GM21390 (cell line): ENCODE results near the gene HTRA1.

Source experiments
- ATAC-seq: cut with Tn5 transposase; IDR thresholded peaks from one replicate; pipeline ENCODE4 v1.9.1; 2021; ENCODE audit not compliant: unreplicated experiment

HTRA1 gene

GRCh38 chr10:122494173-122494820 lies 32.9 kb downstream of the HTRA1 start:
- no peak for ATAC-seq

DNA sequence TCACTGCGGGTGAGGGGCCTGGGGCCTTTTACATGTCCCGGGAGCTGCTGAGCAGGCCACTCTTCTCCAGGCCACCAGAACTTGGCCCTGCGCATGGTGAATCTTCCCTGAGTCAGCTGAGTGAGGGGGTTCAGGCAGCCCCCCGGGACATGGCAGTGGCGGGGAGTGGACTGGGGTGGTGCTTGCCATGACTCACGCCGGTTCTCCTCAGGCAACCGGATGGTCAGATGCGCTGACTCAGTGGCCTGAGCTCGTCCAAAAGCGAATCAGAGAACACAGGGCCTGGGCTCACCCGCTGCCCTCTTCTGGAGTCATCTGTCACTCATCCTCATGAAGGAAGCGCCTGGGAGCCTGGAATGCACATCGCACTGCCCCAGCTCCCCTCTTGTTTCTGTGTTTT lies 33.5 kb downstream of the HTRA1 start:
- no peak for ATAC-seq

DNA sequence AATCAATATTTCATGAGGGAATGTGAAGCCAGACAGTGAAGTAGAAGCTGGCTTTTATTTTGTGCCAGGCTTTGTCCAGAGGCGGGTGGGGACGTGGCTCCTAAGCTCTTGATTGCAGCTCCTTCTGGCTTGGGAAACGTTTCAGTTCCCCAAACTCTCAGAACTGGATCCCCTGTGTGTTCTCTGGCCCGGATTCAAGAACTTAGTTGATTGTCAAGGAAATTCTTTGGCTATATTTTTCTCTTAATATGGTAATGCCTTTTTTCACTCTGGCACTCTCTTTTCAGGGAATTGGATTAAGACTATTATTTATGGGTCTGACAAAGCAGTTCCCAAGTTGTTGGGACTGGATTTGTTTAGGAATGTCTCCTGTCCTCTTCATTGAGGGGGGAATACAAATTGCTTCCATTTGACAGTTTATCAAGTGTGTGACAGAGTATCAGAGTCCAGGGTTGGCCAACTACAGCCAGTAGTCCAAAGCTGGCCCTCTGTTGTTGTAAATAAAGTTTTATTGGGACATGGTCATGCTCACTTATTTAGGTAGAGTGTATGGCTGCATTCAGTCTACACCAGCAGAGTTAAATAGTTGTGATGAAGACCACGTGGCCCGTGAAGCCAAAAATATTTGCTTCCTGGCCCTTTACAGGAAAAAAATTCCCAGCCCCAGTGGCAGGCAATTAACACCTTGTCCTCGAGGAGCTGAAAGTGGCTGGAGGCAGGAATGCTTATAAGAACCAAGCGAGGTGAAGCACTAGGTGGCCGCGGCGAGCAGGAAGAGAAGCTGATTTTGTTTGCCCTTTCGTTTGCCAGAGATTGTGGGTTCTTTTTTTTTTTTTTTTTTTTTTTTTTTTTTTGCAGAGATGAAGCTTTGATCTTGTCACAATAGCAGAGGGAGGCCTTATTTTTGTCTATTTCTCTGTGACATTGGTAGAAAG lies 34.3 kb downstream of the HTRA1 start:
- ATAC-seq, result no peak

- ATAC-seq, result no peak
Observed at GRCh38 chr10:122497241-122497640, 35.9 kb downstream of the HTRA1 start.

GRCh38 chr10:122498521-122498920 lies 37.2 kb downstream of the HTRA1 start:
- ATAC-seq, result no peak

DNA sequence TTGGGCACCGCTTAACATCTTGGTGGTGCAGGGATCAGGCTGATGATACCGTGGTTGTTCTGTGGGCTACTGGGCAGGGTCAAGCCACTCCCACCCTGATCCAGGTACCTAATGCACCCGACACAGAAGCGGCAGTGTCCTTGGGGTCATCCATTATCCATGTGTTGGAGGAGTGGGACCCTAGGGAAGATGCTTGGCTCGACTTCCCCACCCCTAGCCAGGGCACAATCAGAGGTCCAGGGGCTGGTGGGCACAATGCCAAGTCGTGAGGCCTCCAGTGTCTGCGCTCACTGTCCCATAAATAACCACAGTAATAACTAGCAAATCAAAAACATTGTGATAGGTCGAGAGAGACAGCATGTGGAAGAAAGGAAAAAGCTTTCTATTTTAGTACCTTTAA lies 37.7 kb downstream of the HTRA1 start:
- no peak for ATAC-seq

- ATAC-seq, result no peak
Observed at GRCh38 chr10:122499491-122499941, 38.2 kb downstream of the HTRA1 start.

- no peak for ATAC-seq
Observed at GRCh38 chr10:122500194-122500593, 38.8 kb downstream of the HTRA1 start.

GRCh38 chr10:122500726-122501125 lies 39.4 kb downstream of the HTRA1 start:
- no peak for ATAC-seq

DNA sequence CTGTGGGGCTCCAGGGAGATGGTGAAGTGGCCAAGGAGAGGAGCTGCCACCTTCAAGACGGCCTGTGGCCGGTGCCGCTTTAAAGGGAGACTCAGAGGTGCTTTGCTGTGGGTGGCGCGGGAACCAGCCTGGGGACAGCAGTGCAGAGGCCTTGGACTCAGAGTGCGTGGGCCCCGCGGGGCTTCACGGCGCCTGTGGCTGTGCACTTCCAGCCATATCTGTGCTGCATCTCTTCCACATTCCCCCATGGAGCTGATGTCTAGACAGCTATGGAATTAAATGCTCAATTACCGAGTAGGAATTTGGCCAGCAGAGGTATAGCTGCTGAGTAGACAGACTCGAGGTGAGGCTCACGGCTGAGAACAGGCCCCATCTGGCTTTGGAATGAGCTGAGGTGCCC lies 41.7 kb downstream of the HTRA1 start:
- ATAC-seq, result no peak

GRCh38 chr10:122503886-122504609 lies 42.7 kb downstream of the HTRA1 start:
- ATAC-seq, result no peak

DNA sequence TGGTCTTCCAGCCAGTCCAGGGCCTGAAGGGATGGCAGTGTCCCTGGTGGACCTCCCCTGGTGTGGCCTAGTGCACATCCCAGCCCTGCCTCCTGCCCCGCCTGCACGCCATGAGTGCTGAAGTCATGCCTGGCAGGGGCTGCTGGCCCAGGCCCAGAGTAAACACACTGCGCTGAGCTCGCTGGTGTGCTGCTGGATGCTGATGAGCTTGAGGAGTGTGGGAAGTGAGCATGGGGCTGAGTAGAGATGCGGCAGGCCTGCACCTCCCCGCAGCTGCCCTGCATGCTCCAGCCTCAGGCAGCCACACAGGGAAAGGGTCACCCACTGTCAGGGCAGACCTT lies 43.2 kb downstream of the HTRA1 start:
- no peak for ATAC-seq

GRCh38 chr10:122505011-122505410 lies 43.7 kb downstream of the HTRA1 start:
- no peak for ATAC-seq

DNA sequence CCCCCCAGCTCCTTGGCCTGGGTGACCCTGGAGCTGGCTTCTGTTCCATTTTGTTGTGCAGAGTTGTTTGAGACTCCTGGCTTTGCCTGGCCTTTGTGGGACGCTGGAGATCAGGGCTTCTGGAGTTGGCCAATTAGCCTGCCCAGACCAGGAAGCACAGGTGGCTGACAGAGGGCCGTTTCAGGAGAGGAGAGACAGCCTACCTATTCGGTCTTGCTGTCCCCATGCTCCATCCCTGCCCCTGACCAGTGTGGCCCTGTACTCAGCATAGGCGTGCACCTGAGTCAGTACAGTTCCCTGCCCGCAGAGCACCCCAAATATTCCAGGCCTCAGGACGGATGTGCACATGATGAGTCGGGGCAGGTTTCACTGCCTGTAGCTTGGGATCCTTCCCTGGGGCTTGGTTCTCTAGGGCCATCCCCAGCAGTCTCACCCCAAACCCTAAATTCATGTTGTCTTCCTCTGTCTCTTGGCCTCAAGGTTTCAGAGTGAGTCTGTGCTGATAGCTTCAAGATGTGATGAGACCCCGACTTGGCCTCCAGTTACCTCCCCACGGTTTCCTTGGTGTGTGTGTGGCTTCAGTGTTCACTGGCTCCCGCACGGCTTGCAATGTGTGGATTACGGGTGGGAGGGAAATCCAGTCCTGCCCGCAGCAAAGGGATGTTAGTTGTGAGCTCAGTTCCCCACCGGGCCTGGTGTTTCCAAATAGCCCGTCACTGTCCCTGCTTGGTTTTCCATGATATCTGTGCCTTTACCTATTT lies 44.7 kb downstream of the HTRA1 start:
- ATAC-seq, result no peak

DNA sequence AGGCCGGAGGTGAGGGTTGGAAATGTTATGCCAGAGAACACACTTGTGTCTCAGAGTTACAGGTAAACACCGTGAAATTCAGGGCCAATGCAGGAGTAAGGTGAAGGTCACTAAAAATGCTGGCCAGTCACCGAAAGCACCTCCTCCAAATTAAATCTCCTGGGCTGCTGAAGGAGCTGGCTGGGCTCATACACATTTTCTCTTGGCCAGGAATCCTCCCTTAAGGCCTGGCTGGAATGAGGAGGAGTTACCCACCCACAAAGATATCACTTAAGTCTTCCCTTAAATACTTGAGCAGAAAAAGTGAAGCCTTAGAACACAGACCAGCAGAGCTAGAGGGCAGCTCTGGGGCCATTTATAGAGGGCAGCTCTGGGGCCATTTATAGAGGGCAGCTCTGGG lies 46.3 kb downstream of the HTRA1 start:
- ATAC-seq, result no peak

GRCh38 chr10:122508021-122508420 lies 46.7 kb downstream of the HTRA1 start:
- ATAC-seq, result no peak

DNA sequence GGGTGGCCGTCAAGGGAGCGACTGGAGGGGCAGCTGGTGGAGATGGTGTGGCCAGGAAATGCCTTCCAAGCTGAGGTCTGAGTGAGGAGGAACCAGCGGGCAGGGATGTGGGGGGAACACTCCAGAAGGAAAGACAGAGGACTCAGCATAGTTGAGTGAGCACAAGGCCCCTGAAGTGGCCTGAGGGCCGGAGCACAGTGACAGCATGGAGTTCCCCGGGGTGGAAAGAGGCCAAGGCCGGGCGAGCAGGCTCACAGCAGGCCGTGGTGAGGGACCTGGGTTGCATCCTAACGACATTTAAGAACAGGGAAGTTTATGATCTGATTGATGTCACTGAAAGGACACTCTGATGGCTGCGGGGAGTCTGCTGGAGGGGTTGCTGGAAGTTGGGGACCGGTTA lies 48.0 kb downstream of the HTRA1 start:
- no peak for ATAC-seq

- no peak for ATAC-seq
Observed at GRCh38 chr10:122510326-122510725, 49.0 kb downstream of the HTRA1 start.

GRCh38 chr10:122510736-122511135 lies 49.4 kb downstream of the HTRA1 start:
- ATAC-seq, result no peak

DNA sequence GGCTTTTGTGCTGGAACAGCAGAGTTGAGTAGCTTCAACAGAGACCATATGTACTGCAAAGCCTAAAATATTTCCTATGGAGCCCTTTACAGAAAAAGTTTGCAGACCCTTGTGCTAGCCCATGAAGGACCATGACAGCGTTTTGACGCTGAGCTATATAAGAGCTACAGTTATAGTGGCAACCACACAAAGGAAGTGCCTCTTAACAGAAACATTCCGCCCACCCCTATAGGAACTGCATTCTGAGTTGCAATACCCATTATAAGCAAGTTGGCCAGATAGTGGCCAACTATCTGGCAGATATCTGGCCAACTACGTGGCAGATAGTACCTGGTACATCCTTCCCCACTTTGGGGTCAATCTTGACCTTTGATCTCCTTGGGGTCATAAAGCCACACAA lies 51.7 kb downstream of the HTRA1 start:
- no peak for ATAC-seq
